ENCODE measurements around the gene PUM1.
A peak's percentile ranks its signal among the peaks of the same experiment; 100 is the strongest.

Gene PUM1

DNA sequence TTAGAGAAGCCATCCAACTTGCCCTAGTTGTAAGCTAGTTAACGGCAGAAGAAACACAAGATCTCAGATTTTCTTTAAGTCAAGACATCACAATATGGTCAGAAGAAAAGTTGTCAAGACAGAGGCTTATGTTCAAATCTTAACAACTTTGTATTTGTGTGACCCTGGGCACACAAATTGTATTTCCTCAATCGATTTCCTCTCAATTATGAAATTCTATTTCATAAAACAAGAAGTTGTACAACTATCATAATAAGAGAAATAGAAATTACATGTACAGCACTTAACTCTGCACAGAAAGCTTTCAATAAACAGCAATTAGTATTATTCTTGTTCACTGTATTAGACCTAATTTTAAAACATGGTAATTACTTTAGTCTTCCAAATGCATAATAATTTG, 94.0 kb downstream of the PUM1 start:
- TF ChIP-seq, protein P1, sequence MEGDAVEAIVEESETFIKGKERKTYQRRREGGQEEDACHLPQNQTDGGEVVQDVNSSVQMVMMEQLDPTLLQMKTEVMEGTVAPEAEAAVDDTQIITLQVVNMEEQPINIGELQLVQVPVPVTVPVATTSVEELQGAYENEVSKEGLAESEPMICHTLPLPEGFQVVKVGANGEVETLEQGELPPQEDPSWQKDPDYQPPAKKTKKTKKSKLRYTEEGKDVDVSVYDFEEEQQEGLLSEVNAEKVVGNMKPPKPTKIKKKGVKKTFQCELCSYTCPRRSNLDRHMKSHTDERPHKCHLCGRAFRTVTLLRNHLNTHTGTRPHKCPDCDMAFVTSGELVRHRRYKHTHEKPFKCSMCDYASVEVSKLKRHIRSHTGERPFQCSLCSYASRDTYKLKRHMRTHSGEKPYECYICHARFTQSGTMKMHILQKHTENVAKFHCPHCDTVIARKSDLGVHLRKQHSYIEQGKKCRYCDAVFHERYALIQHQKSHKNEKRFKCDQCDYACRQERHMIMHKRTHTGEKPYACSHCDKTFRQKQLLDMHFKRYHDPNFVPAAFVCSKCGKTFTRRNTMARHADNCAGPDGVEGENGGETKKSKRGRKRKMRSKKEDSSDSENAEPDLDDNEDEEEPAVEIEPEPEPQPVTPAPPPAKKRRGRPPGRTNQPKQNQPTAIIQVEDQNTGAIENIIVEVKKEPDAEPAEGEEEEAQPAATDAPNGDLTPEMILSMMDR (conservative IDR thresholded peaks at IDR 0.05; ENCODE audit: low read depth): no peak
- DNase-seq (ENCODE audit: low spot score): no peak
- H3K27ac ChIP-seq: no peak overlapping the region
- ChIA-PET CTCF (interaction anchor here (0.6 kb wide), 1 partner anchor 879 kb away, joined by 3 read pairs; no protein-coding TSS in a partner anchor), POLR2A (ENCODE audit: low non-redundant PET) (interaction anchor here (0.5 kb wide), 1 partner anchor 10 kb away, joined by 3 read pairs; no protein-coding TSS in a partner anchor)

DNA sequence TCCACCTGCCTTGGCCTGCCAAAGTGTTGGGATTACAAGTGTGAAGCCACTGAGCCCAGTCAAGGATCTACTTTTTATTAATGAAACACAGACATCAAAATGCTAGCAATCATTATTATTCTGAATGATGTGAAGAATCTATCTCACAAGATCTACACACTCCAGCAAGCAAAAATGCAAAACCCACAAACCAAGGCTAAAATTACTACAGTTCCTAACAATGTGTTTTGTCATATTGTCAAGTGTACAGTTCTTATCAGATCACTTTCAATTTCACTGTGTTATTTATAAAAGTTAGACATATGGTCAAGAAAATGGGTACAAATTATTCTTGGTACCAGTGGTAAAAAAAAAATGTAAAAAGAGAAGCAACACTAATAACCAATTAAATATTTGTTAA, 95.6 kb downstream of the PUM1 start:
- DNase-seq (ENCODE audit: low spot score): no peak
- CTCF ChIA-PET: no interaction called here

DNA sequence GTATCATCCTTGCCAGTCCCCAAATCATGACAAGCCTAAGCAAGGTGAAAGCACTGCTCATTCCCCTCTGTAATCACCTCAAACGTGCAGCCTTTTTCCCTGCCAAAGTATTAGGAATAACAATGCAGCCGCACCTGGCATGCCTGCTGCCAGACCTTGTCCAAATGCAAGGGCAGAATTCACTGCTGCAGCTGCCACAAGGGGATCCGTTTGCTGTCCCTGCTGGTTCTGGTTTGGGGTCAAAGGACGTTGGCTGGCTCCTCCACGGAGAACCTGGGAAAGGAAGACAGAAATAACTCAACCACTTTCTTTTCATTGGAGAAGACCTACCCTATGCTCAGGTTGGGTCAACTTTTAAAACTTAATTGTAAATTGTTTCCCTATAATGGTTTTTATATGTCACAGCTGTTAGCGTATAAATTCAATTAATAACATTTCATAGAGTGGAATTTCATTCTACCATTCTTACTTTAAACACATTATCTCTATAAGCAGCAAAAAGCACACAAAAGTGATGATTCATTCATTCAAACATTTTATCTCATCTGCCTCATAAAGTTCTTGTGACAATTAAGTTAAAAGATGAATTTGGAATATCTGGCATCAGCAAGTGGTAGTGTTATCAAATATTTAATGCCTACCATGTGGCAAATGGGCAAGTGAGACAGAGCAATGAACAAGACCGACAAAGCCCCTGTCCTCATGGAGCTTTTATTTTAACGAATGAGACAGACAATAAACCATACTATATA, 97.1 kb downstream of the PUM1 start:
- TF ChIP-seq, protein P1 (conservative IDR thresholded peaks at IDR 0.05; ENCODE audit: low read depth): no peak
- DNase-seq (ENCODE audit: low spot score): no peak
- peak overlapping the region; percentile 56 for H3K27ac ChIP-seq
- ChIA-PET POLR2A (ENCODE audit: low non-redundant PET) (no interaction called here), CTCF (interaction anchor here (0.6 kb wide), 1 partner anchor 16 kb away, joined by 3 read pairs; no protein-coding TSS in a partner anchor)

More for the DNA sequence above, 95.6 kb downstream of the PUM1 start:
- no peak overlapping the region for H3K27ac ChIP-seq
- TF ChIP-seq, protein P1 (conservative IDR thresholded peaks at IDR 0.05; ENCODE audit: low read depth): no peak
- POLR2A ChIA-PET (ENCODE audit: low non-redundant PET): no interaction called here

DNA sequence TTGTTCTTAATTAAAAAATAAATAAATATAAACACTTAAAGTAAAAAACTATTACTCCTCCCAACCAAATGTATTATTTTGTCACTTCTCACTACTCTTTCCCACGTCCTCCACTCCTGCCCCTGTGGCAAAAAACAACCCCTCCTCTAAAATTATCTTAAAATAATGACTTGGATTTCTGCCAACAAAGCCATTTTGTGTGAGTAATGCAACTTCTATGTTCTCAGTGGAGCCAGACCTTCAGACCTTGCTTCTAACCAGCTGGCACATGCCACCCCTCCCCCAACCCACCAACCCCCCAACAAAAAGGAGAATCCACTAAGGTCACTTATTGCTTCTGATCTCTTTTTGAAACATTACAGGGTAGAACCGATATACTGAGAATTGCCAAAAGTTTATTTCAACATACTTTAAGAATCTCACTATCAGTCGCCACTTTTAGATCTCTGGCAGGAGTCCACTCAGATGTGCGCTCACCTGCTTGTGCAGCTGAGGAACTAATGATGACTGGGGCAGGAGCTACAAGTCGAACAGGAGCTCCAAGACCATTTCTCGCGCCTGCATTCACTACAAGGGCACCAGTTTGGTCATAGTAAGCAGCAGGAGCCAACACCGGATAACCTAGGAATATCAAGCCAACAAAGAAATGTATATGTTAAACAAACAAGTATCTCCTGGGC, 98.7 kb downstream of the PUM1 start:
- TF ChIP-seq, protein P1 (conservative IDR thresholded peaks at IDR 0.05; ENCODE audit: low read depth): no peak
- DNase-seq (ENCODE audit: low spot score): peak; percentile 77
- ChIA-PET POLR2A (ENCODE audit: low non-redundant PET) (no interaction called here), CTCF (no interaction called here)
- H3K27ac ChIP-seq: peak overlapping the region; percentile 71

DNA sequence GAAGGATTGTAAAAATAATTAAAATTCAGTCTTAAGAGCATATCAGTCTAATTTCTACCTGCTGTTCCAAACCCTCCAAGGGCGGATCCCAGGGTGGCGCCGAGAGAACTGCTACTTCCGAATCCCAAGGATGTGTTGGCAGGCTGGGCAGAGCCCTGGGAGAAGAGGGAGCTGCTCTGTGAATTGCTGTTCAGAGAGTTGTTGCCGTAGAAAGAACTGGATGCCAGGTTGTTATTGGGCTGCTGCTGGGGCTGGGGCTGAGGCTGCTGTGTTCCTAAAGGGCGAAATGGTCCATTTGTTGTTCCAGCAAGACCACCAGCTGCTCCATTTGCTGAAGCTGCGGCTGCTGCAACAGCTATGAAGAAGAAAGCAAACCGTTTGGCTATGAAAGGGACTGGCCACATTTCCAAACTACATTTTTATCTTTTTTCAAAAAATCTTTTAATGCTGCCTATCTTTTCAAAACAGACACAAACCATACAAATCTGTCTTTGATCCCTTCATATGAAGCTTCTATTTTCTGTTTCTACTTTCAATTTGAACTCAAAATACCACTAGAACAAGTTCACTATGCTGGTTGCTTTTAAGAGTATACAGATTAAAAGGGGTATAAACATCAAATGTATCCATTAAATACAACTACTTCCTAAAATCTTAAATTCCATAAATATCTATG, 99.5 kb downstream of the PUM1 start:
- TF ChIP-seq, protein P1 (conservative IDR thresholded peaks at IDR 0.05; ENCODE audit: low read depth): no peak
- peak overlapping the region; percentile 50 for H3K27ac ChIP-seq
- ChIA-PET CTCF (interaction anchor here (0.7 kb wide), 1 partner anchor 197 kb away, joined by 3 read pairs; no protein-coding TSS in a partner anchor), POLR2A (ENCODE audit: low non-redundant PET) (no interaction called here)
- DNase-seq (ENCODE audit: low spot score): no peak

DNA sequence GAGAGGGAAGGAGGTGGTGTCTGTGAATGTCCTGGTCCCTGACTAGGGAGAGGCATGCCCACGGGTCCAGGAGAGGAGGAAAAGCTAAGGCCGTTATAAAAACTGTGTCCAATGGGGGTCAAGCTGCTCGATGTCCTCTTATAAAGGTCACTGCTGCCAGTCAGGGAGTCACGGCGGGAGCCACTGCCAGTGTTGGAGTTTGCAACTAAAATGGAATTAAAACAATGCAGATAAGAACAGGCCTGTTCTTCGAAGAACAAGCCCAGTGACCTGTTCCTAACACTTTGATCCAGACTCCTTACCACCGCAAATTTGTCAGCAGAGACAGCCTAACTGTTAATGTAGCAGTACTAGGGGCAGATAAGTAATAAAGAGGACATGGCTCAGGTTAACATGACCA, 100.8 kb downstream of the PUM1 start:
- POLR2A ChIA-PET (ENCODE audit: low non-redundant PET): no interaction called here
- TF ChIP-seq, protein P1 (conservative IDR thresholded peaks at IDR 0.05; ENCODE audit: low read depth): no peak
- CTCF ChIA-PET: interaction anchor here (0.6 kb wide), 1 partner anchor 481 kb away, joined by 5 read pairs; no protein-coding TSS in a partner anchor
- no peak for DNase-seq (ENCODE audit: low spot score)
- H3K27ac ChIP-seq: no peak overlapping the region; the same call in 1 of the 2 replicates

Data from RWPE1 (cell line).